Stomach (tissue), 9 donors: ENCODE data around the gene NT5DC1. TPM values are rescaled to one million over a fixed set of nuclear protein-coding genes. Genes with fewer than 3 reads are reported as not detected.

Experiments used
- DNase-seq, 2 donors: peaks; one replicate each; pipeline versions ENCODE4 v3.0.0 to v3.0.0-alpha.2; 2013 to 2019
- H3K27ac ChIP-seq, 5 donors: fragments of 200-600 bp in 4 of 5; sonication (generic) in 4 of 5; one replicate each; pipeline ENCODE4 v1.5.1; 2013 to 2019; ENCODE audit warnings: mild to moderate bottlenecking in 1 of 5, moderate library complexity in 1 of 5
- H3K27me3 ChIP-seq, 3 donors: fragments of 200-600 bp; sonication (generic); one replicate each; pipeline ENCODE4 v1.5.1; 2017 to 2019; ENCODE audit warnings: mixed run types in 1 of 3
- H3K36me3 ChIP-seq, 4 donors: fragments of 200-600 bp; sonication (generic); 1 replicate in 3 of 4; 2 replicates in 1 of 4; pipeline ENCODE4 v1.5.1; 2016 to 2019
- H3K4me1 ChIP-seq, 4 donors: fragments of 200-600 bp; sonication (generic); one replicate each; pipeline ENCODE4 v1.5.1; 2016 to 2019
- H3K4me3 ChIP-seq, 4 donors: fragments of 200-600 bp; sonication (generic) in 3 of 4; one replicate each; pipeline ENCODE4 v1.5.1; 2016 to 2019; ENCODE audit warnings: mild to moderate bottlenecking in 1 of 4
- H3K9me3 ChIP-seq, 4 donors: fragments of 200-600 bp; sonication (generic); one replicate each; pipeline ENCODE4 v1.5.1; 2016 to 2019
- EP300 ChIP-seq: sonication (generic); formaldehyde crosslinking; IDR thresholded peaks from one replicate; pipeline ENCODE4 v1.6.1; 2017; ENCODE audit warnings: antibody characterized with exemption
- POLR2A ChIP-seq, 4 donors: fragments of 450-650 bp; IDR thresholded peaks; one replicate each; pipeline ENCODE4 v1.6.1; 2016; ENCODE audit warnings: antibody characterized with exemption in 4 of 4, control low read depth in 2 of 4, mild to moderate bottlenecking in 1 of 4, moderate library complexity in 1 of 4
- POLR2AphosphoS5 ChIP-seq, 3 donors: sonication (generic); formaldehyde crosslinking; IDR thresholded peaks; one replicate each; pipeline ENCODE4 v1.6.1; 2016; ENCODE audit warnings: antibody characterized with exemption in 3 of 3
- WGBS, 5 donors: extraction: QIAGEN DNeasy Blood & Tissue Kit in 3 of 5; methylation state at CpG; one replicate each; pipeline versions ENCODE4 v1.1.5 to v1.1.7; 2013 to 2018; 5-methylcytosine and 5-hydroxymethylcytosine counted together
- intact Hi-C: fragments of 100-400 bp; cut with DNase I; formaldehyde crosslinking; loops from one replicate; pipeline ENCODE4 v1.15.1; 2023; ENCODE audit warnings: low total_unique reads
- polyA plus RNA-seq, 3 donors: library from polyadenylated mRNA; stranded (reverse); fragments of 200-250 nt; gene quantifications; one replicate each; pipeline ENCODE4 v1.2.3, GENCODE V29; 2013
- total RNA-seq, 5 donors: library from RNA; depleted of rRNA; stranded (reverse); fragments of >200 nt; gene quantifications; one replicate each; pipeline versions ENCODE4 v1.1.0 to v1.2.3, GENCODE V29; 2014 to 2016
- TF ChIP-seq, protein P1 (sequence below), 7 experiments: fragments of 450-650 bp in 4 of 7; fragments of 200-600 bp in 3 of 7; sonication (generic) in 3 of 7; IDR thresholded peaks; one replicate each; pipeline ENCODE4 v1.5.1; 2016 to 2019; ENCODE audit warnings: antibody characterized with exemption in 7 of 7, control low read depth in 2 of 7, mild to moderate bottlenecking in 1 of 7
- donor health status: healthy with polysubstance abuse.
- donor health status: Bipolar disorder and iron deficiency.
- donor health status: healthy.

NT5DC1 gene
- total and polyA plus RNA-seq, 8 donors = 8.0 to 136 (median 17.4) TPM

DNA sequence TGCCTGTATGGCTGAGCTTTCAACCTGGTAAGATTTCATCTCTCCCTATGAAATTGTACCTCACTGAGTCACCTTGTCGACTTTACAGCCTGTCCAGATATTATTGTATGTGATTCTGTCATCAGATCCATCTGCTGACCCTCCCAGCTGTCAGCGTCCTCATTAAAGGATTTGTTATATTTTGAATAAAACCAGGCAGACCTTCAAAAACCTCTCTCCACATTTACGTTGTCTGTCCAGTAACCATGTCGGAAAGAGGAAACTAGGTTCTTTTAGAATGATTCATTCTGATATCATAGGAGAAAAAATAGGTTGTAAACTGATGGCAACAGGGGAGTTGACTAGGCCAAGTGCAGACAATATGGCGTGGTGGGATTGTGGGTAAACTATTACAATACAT lies 114.8 kb downstream of the NT5DC1 start:
- WGBS, 5 donors = 89 to 94% (median 93%) methylated on average over 5 of the region's 5 CpGs

DNA sequence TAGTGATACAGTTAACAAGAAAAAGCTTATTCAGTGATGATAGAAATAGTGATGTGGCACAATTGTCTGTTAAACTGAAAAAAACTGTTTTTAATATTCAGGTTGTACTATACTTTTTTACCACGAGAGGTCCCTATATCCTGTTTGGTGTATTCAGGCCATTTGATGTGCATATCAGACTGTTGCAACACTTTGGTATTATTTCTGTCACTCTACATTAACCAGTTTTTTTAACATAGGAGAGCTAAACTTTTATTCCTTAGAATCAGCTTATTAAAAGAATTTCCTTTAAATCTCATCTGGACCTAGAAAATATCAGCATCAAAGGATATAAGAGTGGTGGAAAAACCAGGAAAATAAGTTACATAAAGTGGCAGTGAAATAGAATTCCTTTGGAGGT lies 116.4 kb downstream of the NT5DC1 start:
- peak in 1 of 2 donors; percentile 55 for DNase-seq
- peaks cover 0 to 11% (median 10%) of the 10 kb centered on the region in 4 donors for H3K36me3 ChIP-seq
- H3K27me3 ChIP-seq = no peaks in the 10 kb centered on the region
- intact Hi-C loops = no loop called here
- H3K27ac ChIP-seq = no peak overlapping the region
- H3K9me3 ChIP-seq = no peaks in the 10 kb centered on the region
- peaks cover 0 to 19% (median 3%) of the 10 kb centered on the region in 4 donors for H3K4me1 ChIP-seq
- WGBS, 5 donors = 0 to 18% (median 2%) methylated on average over 1 of the region's 1 CpG
- TF ChIP-seq POLR2A (IDR thresholded peaks at IDR 0.05) = no peak
- no peak for TF ChIP-seq EP300
- TF ChIP-seq POLR2AphosphoS5 (IDR thresholded peaks at IDR 0.05) = no peak
- TF ChIP-seq, protein P1, sequence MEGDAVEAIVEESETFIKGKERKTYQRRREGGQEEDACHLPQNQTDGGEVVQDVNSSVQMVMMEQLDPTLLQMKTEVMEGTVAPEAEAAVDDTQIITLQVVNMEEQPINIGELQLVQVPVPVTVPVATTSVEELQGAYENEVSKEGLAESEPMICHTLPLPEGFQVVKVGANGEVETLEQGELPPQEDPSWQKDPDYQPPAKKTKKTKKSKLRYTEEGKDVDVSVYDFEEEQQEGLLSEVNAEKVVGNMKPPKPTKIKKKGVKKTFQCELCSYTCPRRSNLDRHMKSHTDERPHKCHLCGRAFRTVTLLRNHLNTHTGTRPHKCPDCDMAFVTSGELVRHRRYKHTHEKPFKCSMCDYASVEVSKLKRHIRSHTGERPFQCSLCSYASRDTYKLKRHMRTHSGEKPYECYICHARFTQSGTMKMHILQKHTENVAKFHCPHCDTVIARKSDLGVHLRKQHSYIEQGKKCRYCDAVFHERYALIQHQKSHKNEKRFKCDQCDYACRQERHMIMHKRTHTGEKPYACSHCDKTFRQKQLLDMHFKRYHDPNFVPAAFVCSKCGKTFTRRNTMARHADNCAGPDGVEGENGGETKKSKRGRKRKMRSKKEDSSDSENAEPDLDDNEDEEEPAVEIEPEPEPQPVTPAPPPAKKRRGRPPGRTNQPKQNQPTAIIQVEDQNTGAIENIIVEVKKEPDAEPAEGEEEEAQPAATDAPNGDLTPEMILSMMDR (IDR thresholded peaks at IDR 0.05) = peak in 5 of 7 experiments; percentile 28 to 54 (median 31)
- H3K4me3 ChIP-seq = no peak overlapping the region

More for the DNA sequence above, 114.8 kb downstream of the NT5DC1 start:
- H3K36me3 ChIP-seq = no peaks in the 10 kb centered on the region
- intact Hi-C loops = no loop called here
- peaks cover 0 to 17% (median 3%) of the 10 kb centered on the region in 4 donors for H3K4me1 ChIP-seq
- TF ChIP-seq POLR2AphosphoS5 (IDR thresholded peaks at IDR 0.05) (no peak), POLR2A (IDR thresholded peaks at IDR 0.05) (no peak)
- TF ChIP-seq, protein P1 (IDR thresholded peaks at IDR 0.05) = no peak
- DNase-seq = no peak
- H3K27ac ChIP-seq = no peak overlapping the region
- H3K27me3 ChIP-seq = no peaks in the 10 kb centered on the region
- no peak overlapping the region for H3K4me3 ChIP-seq
- H3K9me3 ChIP-seq = no peaks in the 10 kb centered on the region

- TF ChIP-seq, protein P1 (IDR thresholded peaks at IDR 0.05) = peak in 3 of 7 experiments; percentile 17 to 49 (median 41)
- no peak for TF ChIP-seq EP300
- intact Hi-C loops = no loop called here
- peaks cover 0 to 20% (median 16%) of the 10 kb centered on the region in 4 donors for H3K36me3 ChIP-seq
- H3K27ac ChIP-seq = no peak overlapping the region
- WGBS, 5 donors = 42 to 54% (median 50%) methylated on average over 3 of the region's 3 CpGs
- H3K4me3 ChIP-seq = no peak overlapping the region
- H3K4me1 ChIP-seq = peaks cover 0 to 19% (median 3%) of the 10 kb centered on the region in 4 donors
- DNase-seq = no peak
- H3K27me3 ChIP-seq = no peaks in the 10 kb centered on the region
- H3K9me3 ChIP-seq = no peaks in the 10 kb centered on the region
These were observed 117.5 kb downstream of the NT5DC1 start for GRCh38 chr6:116218172-116218633.

- DNase-seq = no peak
- H3K27ac ChIP-seq = no peak overlapping the region
- H3K4me1 ChIP-seq = peaks cover 0 to 19% (median 3%) of the 10 kb centered on the region in 4 donors
- TF ChIP-seq EP300 = no peak
- TF ChIP-seq, protein P1 (IDR thresholded peaks at IDR 0.05) = no peak
- TF ChIP-seq POLR2AphosphoS5 (IDR thresholded peaks at IDR 0.05) = no peak
- no peak for TF ChIP-seq POLR2A (IDR thresholded peaks at IDR 0.05)
- H3K4me3 ChIP-seq = no peak overlapping the region
- no peaks in the 10 kb centered on the region for H3K27me3 ChIP-seq
- H3K36me3 ChIP-seq = peaks cover 0 to 26% (median 21%) of the 10 kb centered on the region in 4 donors
- WGBS, 5 donors = 75 to 88% (median 81%) methylated on average over 5 of the region's 5 CpGs
- H3K9me3 ChIP-seq = no peaks in the 10 kb centered on the region
- intact Hi-C loops = no loop called here
These were observed 118.2 kb downstream of the NT5DC1 start for GRCh38 chr6:116218866-116219265.
